ENCODE results near the gene TTC28. TPM values are rescaled to one million over a fixed set of nuclear protein-coding genes. Genes with fewer than 3 reads are reported as not detected.

Gene TTC28
- total RNA-seq, 5 donors from 2014 or later (not counting 1 experiment from before 2014, with no cell fraction given): 2.3 to 7.8 (median 3.0) TPM

DNA sequence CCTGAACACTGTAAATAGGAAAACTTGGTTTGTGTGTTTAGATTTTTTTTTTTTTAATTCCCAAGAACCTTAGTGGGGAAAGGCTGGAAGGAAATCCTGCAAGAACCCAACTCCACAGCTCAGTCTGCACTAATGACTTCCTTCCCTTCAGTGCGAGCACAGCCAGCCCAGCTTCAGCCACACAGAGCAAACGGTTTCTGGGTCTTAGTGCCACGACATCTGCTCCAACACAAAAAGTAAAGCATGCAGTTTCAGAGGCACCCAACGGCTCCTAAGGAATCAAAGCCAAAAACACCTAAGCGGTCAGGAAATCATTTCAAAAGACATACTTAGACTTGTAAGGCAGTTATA lies 236.1 kb downstream of the TTC28 start:
- Histone ChIP-seq H3K36me3 (ENCODE audit: control insufficient read depth in 2 of 2, extremely low read depth in 1 of 2, insufficient read depth in 1 of 2, low read length in 1 of 2) (no peaks in the 10 kb centered on the region), H3K4me1 (ENCODE audit: control insufficient read depth in 1 of 2, extremely low read depth in 1 of 2, insufficient read depth in 2 of 2, low read length in 2 of 2) (peaks cover 5 to 17% of the 10 kb centered on the region in 2 experiments), H3K9me3 (no peaks in the 10 kb centered on the region), H3K4me3 (ENCODE audit: control insufficient read depth in 1 of 2, extremely low read depth in 1 of 2, low read length in 1 of 2) (peak overlapping the region; percentile 51 to 99), H3K27ac (ENCODE audit: low read length) (no peak overlapping the region), H3K27me3 (replicated peaks in 1 of 2; ENCODE audit: control insufficient read depth in 2 of 2, extremely low read depth in 1 of 2, insufficient read depth in 2 of 2, low read length in 1 of 2) (peaks cover 0 to 18% of the 10 kb centered on the region in 2 experiments)
- CTCF ChIA-PET: interaction anchor here in 1 of 2 donors (0.6 kb wide), 1 partner anchor 423 kb away, joined by 3 read pairs; no protein-coding TSS in a partner anchor
- peaks cover 17 to 26% (median 26%) of the 10 kb centered on the region in 3 donors for H3K4me1 Mint-ChIP-seq
- no peaks in the 10 kb centered on the region for H3K36me3 Mint-ChIP-seq
- peaks cover 3 to 30% of the 10 kb centered on the region in 2 donors for H3K27me3 Mint-ChIP-seq
- 0% methylated on average over 1 of the region's 5 CpGs for WGBS (ENCODE audit: insufficient coverage)
- peak; percentile 36 to 62 (median 59) for ATAC-seq (replicated peaks in 1 of 4)
- peak overlapping the region; percentile 80 to 86 (median 86) for H3K4me3 Mint-ChIP-seq
- H3K9me3 Mint-ChIP-seq: no peaks in the 10 kb centered on the region
- H3K27ac Mint-ChIP-seq: peak overlapping the region; percentile 40 to 66
- peak in 30 of 35 experiments; percentile 3 to 51 (median 16) for DNase-seq
- POLR2A ChIA-PET: interaction anchor here in 1 of 2 donors (0.6 kb wide), 1 partner anchor 115 kb away, joined by 3 read pairs; no protein-coding TSS in a partner anchor

DNA sequence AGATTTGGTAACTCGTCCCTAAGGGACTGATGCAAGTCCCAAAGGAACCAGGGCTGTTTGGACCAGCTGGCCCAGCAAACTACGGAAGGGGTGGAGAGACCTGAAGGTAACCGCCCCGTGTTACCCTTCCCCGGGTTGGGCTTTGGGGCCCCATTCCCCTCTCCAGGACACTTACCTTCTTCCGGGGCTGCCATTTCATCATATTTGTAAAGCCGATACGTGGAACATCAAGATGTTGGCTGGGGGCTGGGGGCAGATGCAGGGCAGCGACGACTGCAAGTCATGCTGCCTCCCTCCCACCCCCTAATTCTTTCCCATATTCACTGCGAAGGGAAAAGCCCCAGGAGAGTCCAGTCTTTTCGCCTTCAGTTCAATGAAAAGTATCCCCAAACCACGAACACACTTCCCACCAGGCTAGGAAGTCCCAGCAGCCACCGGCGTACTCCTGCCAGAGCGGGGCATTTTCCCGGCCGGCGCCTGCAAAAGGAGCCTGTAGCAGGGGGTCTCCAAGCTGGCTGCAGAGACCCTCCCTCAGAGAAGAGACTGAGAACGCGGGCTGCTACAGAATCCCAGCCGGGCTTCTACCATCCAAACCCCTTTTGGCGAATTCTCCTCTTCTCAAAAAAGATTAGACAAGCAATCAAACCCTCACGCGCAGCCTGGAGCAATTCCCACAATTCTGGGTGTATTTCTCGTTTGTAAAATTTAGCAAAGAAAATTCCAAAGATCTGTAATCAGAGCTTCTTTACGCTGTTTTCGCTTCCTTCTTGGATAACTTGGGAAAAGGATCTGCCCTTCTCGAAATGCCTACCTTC lies 236.7 kb downstream of the TTC28 start:
- DNase-seq (peak in 13 of 35 experiments; percentile 0 to 29 (median 7)), ATAC-seq (replicated peaks in 1 of 4) (peak; percentile 38 to 49 (median 43))
- peaks cover 3 to 30% of the 10 kb centered on the region in 2 donors for H3K27me3 Mint-ChIP-seq
- peaks cover 0 to 18% of the 10 kb centered on the region in 2 experiments for H3K27me3 ChIP-seq (replicated peaks in 1 of 2; ENCODE audit: control insufficient read depth in 2 of 2, extremely low read depth in 1 of 2, insufficient read depth in 2 of 2, low read length in 1 of 2)
- peaks cover 17 to 26% (median 26%) of the 10 kb centered on the region in 3 donors for H3K4me1 Mint-ChIP-seq
- 22% methylated on average over 7 of the region's 29 CpGs for WGBS (ENCODE audit: insufficient coverage)
- peaks cover 5 to 17% of the 10 kb centered on the region in 2 experiments for H3K4me1 ChIP-seq (ENCODE audit: control insufficient read depth in 1 of 2, extremely low read depth in 1 of 2, insufficient read depth in 2 of 2, low read length in 2 of 2)
- CTCF ChIA-PET: interaction anchor here in 1 of 2 donors (0.6 kb wide), 1 partner anchor 423 kb away, joined by 3 read pairs; no protein-coding TSS in a partner anchor
- H3K4me3 Mint-ChIP-seq: peak overlapping the region; percentile 80 to 86 (median 86)
- H3K9me3 ChIP-seq: no peaks in the 10 kb centered on the region
- H3K36me3 ChIP-seq (ENCODE audit: control insufficient read depth in 2 of 2, extremely low read depth in 1 of 2, insufficient read depth in 1 of 2, low read length in 1 of 2): no peaks in the 10 kb centered on the region
- no peaks in the 10 kb centered on the region for H3K9me3 Mint-ChIP-seq
- POLR2A ChIA-PET: interaction anchor here in 1 of 2 donors (0.6 to 0.8 kb wide), 2 partner anchors 46 to 115 kb away, joined by 3 read pairs; no protein-coding TSS in a partner anchor
- no peaks in the 10 kb centered on the region for H3K36me3 Mint-ChIP-seq
- peak overlapping the region; percentile 65 to 74 for H3K27ac Mint-ChIP-seq
- H3K4me3 ChIP-seq (ENCODE audit: control insufficient read depth in 1 of 2, extremely low read depth in 1 of 2, low read length in 1 of 2): peak overlapping the region; percentile 51 to 99
- no peak overlapping the region for H3K27ac ChIP-seq (ENCODE audit: low read length)

DNA sequence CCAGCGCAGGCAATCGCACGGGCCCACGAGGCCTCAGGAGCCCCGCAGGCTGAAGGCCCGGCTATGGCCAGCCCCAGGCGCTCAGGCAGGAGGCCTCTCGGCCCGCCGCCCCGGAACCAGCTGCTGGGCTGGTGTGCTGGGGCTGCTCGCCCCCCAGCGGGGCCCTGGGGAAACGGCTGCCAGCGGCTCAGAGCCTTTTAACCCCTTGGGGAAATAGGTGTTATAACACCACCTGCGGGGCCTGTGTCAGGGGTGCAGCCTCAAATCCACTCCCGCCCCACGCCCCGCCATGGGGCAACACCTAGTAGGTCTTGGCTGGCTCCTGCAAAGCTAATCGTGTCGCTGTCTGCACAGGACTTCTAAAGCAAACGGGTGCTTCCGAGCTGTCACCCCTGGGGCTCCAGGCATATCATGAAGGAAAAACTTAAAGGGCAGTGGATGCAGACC lies 237.4 kb downstream of the TTC28 start:
- Mint-ChIP-seq H3K36me3 (no peaks in the 10 kb centered on the region), H3K27me3 (peaks cover 3 to 33% of the 10 kb centered on the region in 2 donors), H3K27ac (peak overlapping the region; percentile 65 to 74), H3K4me3 (peak overlapping the region; percentile 80 to 86 (median 86)), H3K4me1 (peaks cover 17 to 26% (median 26%) of the 10 kb centered on the region in 3 donors), H3K9me3 (no peaks in the 10 kb centered on the region)
- H3K4me3 ChIP-seq (ENCODE audit: control insufficient read depth in 1 of 2, extremely low read depth in 1 of 2, low read length in 1 of 2): peak overlapping the region; percentile 51 to 99
- ATAC-seq (replicated peaks in 1 of 4) (peak; percentile 85 to 90 (median 89)), DNase-seq (peak; percentile 19 to 78 (median 56))
- ChIA-PET POLR2A (interaction anchor here in 1 of 2 donors (0.8 kb wide), 1 partner anchor 46 kb away, joined by 3 read pairs; no protein-coding TSS in a partner anchor), CTCF (no interaction called here)
- H3K4me1 ChIP-seq (ENCODE audit: control insufficient read depth in 1 of 2, extremely low read depth in 1 of 2, insufficient read depth in 2 of 2, low read length in 2 of 2): peaks cover 5 to 17% of the 10 kb centered on the region in 2 experiments
- 2% methylated on average over 19 of the region's 23 CpGs for whole genome bisulfite sequencing (ENCODE audit: insufficient coverage)
- peaks cover 0 to 18% of the 10 kb centered on the region in 2 experiments for H3K27me3 ChIP-seq (replicated peaks in 1 of 2; ENCODE audit: control insufficient read depth in 2 of 2, extremely low read depth in 1 of 2, insufficient read depth in 2 of 2, low read length in 1 of 2)
- no peak overlapping the region for H3K27ac ChIP-seq (ENCODE audit: low read length)
- H3K9me3 ChIP-seq: no peaks in the 10 kb centered on the region
- no peaks in the 10 kb centered on the region for H3K36me3 ChIP-seq (ENCODE audit: control insufficient read depth in 2 of 2, extremely low read depth in 1 of 2, insufficient read depth in 1 of 2, low read length in 1 of 2)

DNA sequence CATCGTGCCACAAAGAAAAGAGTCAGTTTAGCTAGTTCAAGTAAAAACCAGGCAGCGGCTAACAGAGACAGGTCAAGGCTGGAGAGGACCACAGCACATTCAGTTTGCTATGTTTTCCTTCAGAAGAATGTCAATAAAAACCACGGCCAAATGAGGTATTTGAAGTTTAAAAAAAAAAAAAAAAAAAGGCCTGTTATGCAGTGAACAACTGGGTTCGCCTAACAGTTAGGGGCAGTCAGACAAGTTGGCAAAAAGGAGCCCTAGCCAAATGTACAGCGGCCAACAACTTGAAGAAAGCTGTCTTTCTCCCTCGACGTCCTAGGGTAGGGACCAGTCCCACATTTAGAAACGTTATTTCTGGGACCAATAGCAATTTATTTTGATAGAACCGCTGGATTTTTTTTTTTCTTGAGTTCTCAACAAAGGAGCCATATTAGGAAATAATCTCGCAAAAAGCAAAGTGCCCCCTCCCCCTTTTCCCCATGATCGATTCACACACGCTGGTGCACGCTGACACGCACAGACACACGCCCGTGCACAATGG lies 237.8 kb downstream of the TTC28 start:
- Histone ChIP-seq H3K27ac (ENCODE audit: low read length) (no peak overlapping the region), H3K36me3 (ENCODE audit: control insufficient read depth in 2 of 2, extremely low read depth in 1 of 2, insufficient read depth in 1 of 2, low read length in 1 of 2) (no peaks in the 10 kb centered on the region), H3K9me3 (no peaks in the 10 kb centered on the region), H3K4me3 (ENCODE audit: control insufficient read depth in 1 of 2, extremely low read depth in 1 of 2, low read length in 1 of 2) (peak overlapping the region; percentile 51 to 99), H3K4me1 (ENCODE audit: control insufficient read depth in 1 of 2, extremely low read depth in 1 of 2, insufficient read depth in 2 of 2, low read length in 2 of 2) (peaks cover 5 to 17% of the 10 kb centered on the region in 2 experiments), H3K27me3 (replicated peaks in 1 of 2; ENCODE audit: control insufficient read depth in 2 of 2, extremely low read depth in 1 of 2, insufficient read depth in 2 of 2, low read length in 1 of 2) (peaks cover 0 to 18% of the 10 kb centered on the region in 2 experiments)
- POLR2A ChIA-PET: interaction anchor here in 1 of 2 donors (0.8 kb wide), 1 partner anchor 45 kb away, joined by 3 read pairs; no protein-coding TSS in a partner anchor
- Mint-ChIP-seq H3K27me3 (peaks cover 3 to 33% of the 10 kb centered on the region in 2 donors), H3K27ac (peak overlapping the region in 1 of 2 donors; percentile 18), H3K4me3 (peak overlapping the region; percentile 64 to 86 (median 86)), H3K9me3 (no peaks in the 10 kb centered on the region), H3K4me1 (peaks cover 17 to 26% (median 26%) of the 10 kb centered on the region in 3 donors), H3K36me3 (no peaks in the 10 kb centered on the region)
- ATAC-seq (replicated peaks in 1 of 4) (peak in 1 of 4 experiments; percentile 21), DNase-seq (no peak)
- CTCF ChIA-PET: no interaction called here
- WGBS (ENCODE audit: insufficient coverage): 34% methylated on average over 11 of the region's 16 CpGs

DNA sequence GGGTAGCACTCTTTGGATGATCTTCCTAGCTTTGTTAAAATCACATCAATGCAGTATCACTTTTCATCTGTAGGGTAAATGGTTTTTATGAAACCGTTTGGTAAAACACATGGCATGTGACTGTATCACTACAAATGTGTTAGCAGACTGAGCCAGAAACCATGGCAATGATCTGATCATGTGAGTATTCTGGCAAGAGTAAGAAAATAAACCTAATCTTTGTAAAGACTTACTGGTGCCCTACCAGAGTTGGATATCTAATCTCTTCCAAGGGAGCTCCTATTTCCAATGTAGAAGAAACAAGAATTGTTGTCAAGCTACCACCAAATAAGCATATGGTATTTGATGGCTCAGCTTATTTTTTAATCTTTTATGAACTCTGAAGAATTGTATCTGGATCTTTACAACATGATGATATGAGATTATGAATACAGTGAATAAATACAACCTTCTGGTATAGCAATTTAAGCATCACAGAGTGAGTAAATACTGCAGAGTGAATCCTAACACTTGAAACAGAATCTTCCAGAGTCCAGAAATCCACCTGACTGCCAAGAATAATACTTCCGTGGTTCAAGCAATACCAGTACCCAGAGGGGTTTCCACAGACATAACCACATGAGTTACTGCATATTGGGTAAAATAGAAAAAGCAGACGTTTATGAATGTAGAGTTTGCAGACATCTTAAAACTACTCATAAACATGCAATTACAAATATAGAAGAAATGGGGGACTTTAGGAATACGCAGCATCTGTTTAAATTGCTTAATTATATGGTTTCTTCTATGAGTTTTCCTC lies 238.8 kb downstream of the TTC28 start:
- Histone ChIP-seq H3K9me3 (no peaks in the 10 kb centered on the region), H3K27me3 (replicated peaks in 1 of 2; ENCODE audit: control insufficient read depth in 2 of 2, extremely low read depth in 1 of 2, insufficient read depth in 2 of 2, low read length in 1 of 2) (peaks cover 0 to 18% of the 10 kb centered on the region in 2 experiments), H3K27ac (ENCODE audit: low read length) (no peak overlapping the region), H3K4me3 (ENCODE audit: control insufficient read depth in 1 of 2, extremely low read depth in 1 of 2, low read length in 1 of 2) (no peak overlapping the region), H3K36me3 (ENCODE audit: control insufficient read depth in 2 of 2, extremely low read depth in 1 of 2, insufficient read depth in 1 of 2, low read length in 1 of 2) (no peaks in the 10 kb centered on the region), H3K4me1 (ENCODE audit: control insufficient read depth in 1 of 2, extremely low read depth in 1 of 2, insufficient read depth in 2 of 2, low read length in 2 of 2) (peaks cover 5 to 17% of the 10 kb centered on the region in 2 experiments)
- WGBS (ENCODE audit: insufficient coverage): no CpG with 5 or more reads among the region's 4 CpGs
- ChIA-PET POLR2A (no interaction called here), CTCF (interaction anchor here (0.6 to 0.8 kb wide), 2 partner anchors 64 to 377 kb away, joined by 3 to 6 read pairs; no protein-coding TSS in a partner anchor)
- Mint-ChIP-seq H3K4me1 (peaks cover 17 to 26% (median 26%) of the 10 kb centered on the region in 3 donors), H3K9me3 (no peaks in the 10 kb centered on the region), H3K4me3 (no peak overlapping the region), H3K36me3 (no peaks in the 10 kb centered on the region), H3K27me3 (peaks cover 3 to 32% of the 10 kb centered on the region in 2 donors), H3K27ac (no peak overlapping the region)
- ATAC-seq (replicated peaks in 1 of 4): no peak
- DNase-seq: no peak

Measured in T-cell (primary cell).